Measurements from ENCODE around the gene PSMB11.

PSMB11 gene

GRCh38 chr14:23085458-23085857, 43.4 kb downstream of the PSMB11 start:
- H3K27me3 ChIP-seq (ENCODE audit: insufficient read depth, low read length): no peaks in the 10 kb centered on the region
- H3K9ac ChIP-seq (ENCODE audit: low read depth, low read length): no peak overlapping the region
- H3K4me3 ChIP-seq (ENCODE audit: low read length): no peak overlapping the region
- H3K9me3 ChIP-seq (ENCODE audit: insufficient read depth, low read depth, low read length): no peaks in the 10 kb centered on the region
- H3K27ac ChIP-seq (ENCODE audit: low read length): no peak overlapping the region
- H3K4me1 ChIP-seq (ENCODE audit: insufficient read depth, low read length): no peaks in the 10 kb centered on the region
- H3K36me3 ChIP-seq (ENCODE audit: insufficient read depth, low read depth, low read length): peaks cover 99% of the 10 kb centered on the region

DNA sequence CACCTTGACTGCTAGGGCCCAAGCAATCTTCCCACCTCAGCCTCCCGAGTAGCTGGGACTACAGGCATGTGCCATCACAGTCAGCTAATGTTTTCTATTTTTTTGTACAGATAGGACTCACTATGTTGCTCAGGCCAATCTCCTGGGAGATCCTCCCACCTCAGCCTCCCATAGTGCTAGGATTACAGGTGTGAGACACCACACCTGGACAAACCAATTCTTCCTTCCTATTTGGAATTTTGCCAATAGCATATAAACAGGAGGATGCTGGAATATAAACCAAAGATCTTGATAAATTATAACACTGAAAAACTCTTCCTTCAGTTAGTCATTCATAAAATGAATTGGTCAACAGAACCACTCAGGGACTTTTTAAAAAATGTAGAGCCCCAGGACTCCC, 44.6 kb downstream of the PSMB11 start:
- Histone ChIP-seq H3K4me3 (ENCODE audit: low read length) (no peak overlapping the region), H3K36me3 (ENCODE audit: insufficient read depth, low read depth, low read length) (peaks cover 99% of the 10 kb centered on the region), H3K27me3 (ENCODE audit: insufficient read depth, low read length) (no peaks in the 10 kb centered on the region), H3K9me3 (ENCODE audit: insufficient read depth, low read depth, low read length) (no peaks in the 10 kb centered on the region), H3K4me1 (ENCODE audit: insufficient read depth, low read length) (no peaks in the 10 kb centered on the region), H3K27ac (ENCODE audit: low read length) (no peak overlapping the region), H3K9ac (ENCODE audit: low read depth, low read length) (no peak overlapping the region)

DNA sequence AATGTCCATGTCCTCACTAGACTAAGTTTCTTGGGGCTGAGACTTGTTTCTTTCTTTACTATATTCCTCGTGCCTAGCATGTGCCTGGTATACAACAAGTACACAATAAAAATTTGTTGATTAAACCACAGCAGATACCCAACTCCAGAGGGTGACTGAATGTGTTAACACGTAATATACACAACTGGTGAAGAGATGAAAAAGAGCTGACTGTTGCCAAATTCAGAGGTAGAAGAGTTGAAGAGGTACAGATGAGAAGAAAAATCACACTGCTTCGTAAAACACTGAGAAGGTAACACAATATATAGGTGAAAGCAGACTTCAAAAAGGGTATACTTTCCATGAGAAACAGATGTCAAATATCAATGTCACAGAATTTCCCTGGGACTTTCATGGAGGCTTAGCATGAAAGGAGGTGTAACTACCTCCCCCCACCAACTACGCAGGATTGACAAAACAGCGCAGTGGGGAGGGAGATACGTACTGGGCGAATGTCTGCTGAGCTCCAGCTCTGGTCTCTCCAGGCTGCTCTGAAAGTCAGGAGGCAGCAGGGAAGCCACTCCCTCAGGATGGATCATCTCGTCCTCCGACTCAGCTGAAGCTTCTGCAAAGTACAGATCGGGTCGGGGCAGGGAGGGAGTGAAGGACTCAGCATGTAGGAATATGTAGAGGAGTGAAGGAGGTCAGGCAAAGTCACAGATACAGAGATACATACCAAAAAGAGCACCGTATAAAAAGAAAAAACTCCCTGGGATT, 47.7 kb downstream of the PSMB11 start:
- Histone ChIP-seq H3K4me3 (ENCODE audit: low read length) (no peak overlapping the region), H3K27ac (ENCODE audit: low read length) (no peak overlapping the region), H3K9ac (ENCODE audit: low read depth, low read length) (no peak overlapping the region), H3K27me3 (ENCODE audit: insufficient read depth, low read length) (no peaks in the 10 kb centered on the region), H3K4me1 (ENCODE audit: insufficient read depth, low read length) (no peaks in the 10 kb centered on the region), H3K36me3 (ENCODE audit: insufficient read depth, low read depth, low read length) (peaks cover 89% of the 10 kb centered on the region), H3K9me3 (ENCODE audit: insufficient read depth, low read depth, low read length) (no peaks in the 10 kb centered on the region)

DNA sequence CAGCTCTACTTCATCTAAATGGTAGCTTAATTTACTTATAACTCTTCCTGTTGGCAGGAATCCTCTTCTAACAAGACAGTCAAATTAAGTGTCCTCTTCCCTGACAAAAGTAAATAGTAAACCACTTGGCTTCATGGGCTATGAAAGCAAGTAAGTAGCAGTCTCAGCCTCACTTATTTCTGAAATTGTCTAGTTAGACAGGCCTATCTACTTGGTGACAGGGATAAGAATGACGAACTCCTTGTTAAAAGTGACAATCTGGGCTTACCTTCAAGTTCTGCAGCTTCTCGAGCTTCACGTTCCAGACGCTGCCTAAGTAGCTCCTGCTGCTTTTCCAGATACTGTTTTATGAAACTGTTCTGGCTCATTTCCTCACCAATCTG, 48.2 kb downstream of the PSMB11 start:
- no peaks in the 10 kb centered on the region for H3K4me1 ChIP-seq (ENCODE audit: insufficient read depth, low read length)
- H3K36me3 ChIP-seq (ENCODE audit: insufficient read depth, low read depth, low read length): peaks cover 83% of the 10 kb centered on the region
- no peak overlapping the region for H3K9ac ChIP-seq (ENCODE audit: low read depth, low read length)
- no peaks in the 10 kb centered on the region for H3K9me3 ChIP-seq (ENCODE audit: insufficient read depth, low read depth, low read length)
- H3K27ac ChIP-seq (ENCODE audit: low read length): no peak overlapping the region
- H3K27me3 ChIP-seq (ENCODE audit: insufficient read depth, low read length): no peaks in the 10 kb centered on the region
- no peak overlapping the region for H3K4me3 ChIP-seq (ENCODE audit: low read length)

GRCh38 chr14:23091294-23092225, 49.5 kb downstream of the PSMB11 start:
- Histone ChIP-seq H3K4me1 (ENCODE audit: insufficient read depth, low read length) (no peaks in the 10 kb centered on the region), H3K27me3 (ENCODE audit: insufficient read depth, low read length) (no peaks in the 10 kb centered on the region)

GRCh38 chr14:23093104-23093503, 51.1 kb downstream of the PSMB11 start:
- H3K4me1 ChIP-seq (ENCODE audit: insufficient read depth, low read length): peaks cover 6% of the 10 kb centered on the region; the same call in 1 of the 2 replicates
- no peak overlapping the region for H3K27ac ChIP-seq (ENCODE audit: low read length)
- H3K36me3 ChIP-seq (ENCODE audit: insufficient read depth, low read depth, low read length): peaks cover 67% of the 10 kb centered on the region
- H3K9me3 ChIP-seq (ENCODE audit: insufficient read depth, low read depth, low read length): no peaks in the 10 kb centered on the region
- no peak overlapping the region for H3K9ac ChIP-seq (ENCODE audit: low read depth, low read length)
- H3K4me3 ChIP-seq (ENCODE audit: low read length): peak overlapping the region; percentile 92; the same call in 1 of the 2 replicates
- H3K27me3 ChIP-seq (ENCODE audit: insufficient read depth, low read length): no peaks in the 10 kb centered on the region

More at GRCh38 chr14:23091294-23092225, 49.5 kb downstream of the PSMB11 start:
- Histone ChIP-seq H3K27ac (ENCODE audit: low read length) (no peak overlapping the region), H3K9me3 (ENCODE audit: insufficient read depth, low read depth, low read length) (no peaks in the 10 kb centered on the region), H3K9ac (ENCODE audit: low read depth, low read length) (no peak overlapping the region), H3K36me3 (ENCODE audit: insufficient read depth, low read depth, low read length) (peaks cover 70% of the 10 kb centered on the region), H3K4me3 (ENCODE audit: low read length) (no peak overlapping the region)

DNA sequence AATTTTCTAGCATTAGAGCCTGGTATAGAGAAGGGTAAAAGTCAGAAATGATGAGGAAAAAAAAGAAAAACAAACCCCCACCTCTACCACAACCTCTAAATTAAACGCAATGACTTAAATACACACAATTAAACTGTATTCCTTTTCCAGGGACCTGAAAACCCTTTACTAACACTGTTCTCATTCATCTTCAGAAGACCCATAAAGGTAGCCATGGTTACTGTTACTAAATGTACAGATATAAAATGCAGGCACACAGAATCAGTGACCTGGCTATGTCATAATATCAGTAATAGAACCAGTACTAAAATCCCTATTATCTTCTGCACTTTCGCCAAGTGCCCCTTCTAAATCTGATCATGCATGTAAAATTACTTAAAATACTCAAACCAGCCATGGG, 51.5 kb downstream of the PSMB11 start:
- Histone ChIP-seq H3K27me3 (ENCODE audit: insufficient read depth, low read length) (no peaks in the 10 kb centered on the region), H3K4me3 (ENCODE audit: low read length) (peak overlapping the region; percentile 92), H3K36me3 (ENCODE audit: insufficient read depth, low read depth, low read length) (peaks cover 67% of the 10 kb centered on the region), H3K9ac (ENCODE audit: low read depth, low read length) (peak overlapping the region; percentile 99; the same call in 1 of the 2 replicates), H3K9me3 (ENCODE audit: insufficient read depth, low read depth, low read length) (no peaks in the 10 kb centered on the region), H3K27ac (ENCODE audit: low read length) (no peak overlapping the region), H3K4me1 (ENCODE audit: insufficient read depth, low read length) (peaks cover 6% of the 10 kb centered on the region; the same call in 1 of the 2 replicates)

Data from iPS-20b (cell line).